HG02759 (cell line): ENCODE measurements around the gene PADI1.

Source experiments
- ATAC-seq: cut with Tn5 transposase; IDR thresholded peaks from one replicate; pipeline ENCODE4 v1.9.1; 2021; ENCODE audit warnings: mild to moderate bottlenecking, moderate library complexity; ENCODE audit not compliant: unreplicated experiment

PADI1 gene

GRCh38 chr1:17214876-17215544 is 10.1 kb downstream of the PADI1 start:
- ATAC-seq, result no peak

DNA sequence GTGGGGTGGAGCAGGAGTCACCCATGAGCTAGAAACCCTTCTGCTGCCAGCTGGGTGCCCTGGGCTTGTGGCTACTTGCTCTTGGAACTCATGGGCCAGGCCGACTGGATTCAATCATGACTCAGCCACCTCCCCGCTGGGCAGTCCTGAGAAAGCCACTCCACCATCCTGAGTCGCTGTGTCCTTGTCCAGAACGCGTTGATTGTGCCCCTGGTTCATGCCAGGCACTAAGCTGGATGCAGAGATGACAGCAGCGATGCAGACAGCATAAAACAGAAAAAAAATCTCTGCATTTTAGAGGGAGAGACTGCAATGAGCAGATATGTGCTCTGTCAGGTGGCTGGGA is 10.6 kb downstream of the PADI1 start:
- ATAC-seq, result no peak

GRCh38 chr1:17216078-17216477 is 11.2 kb downstream of the PADI1 start:
- ATAC-seq, result no peak

DNA sequence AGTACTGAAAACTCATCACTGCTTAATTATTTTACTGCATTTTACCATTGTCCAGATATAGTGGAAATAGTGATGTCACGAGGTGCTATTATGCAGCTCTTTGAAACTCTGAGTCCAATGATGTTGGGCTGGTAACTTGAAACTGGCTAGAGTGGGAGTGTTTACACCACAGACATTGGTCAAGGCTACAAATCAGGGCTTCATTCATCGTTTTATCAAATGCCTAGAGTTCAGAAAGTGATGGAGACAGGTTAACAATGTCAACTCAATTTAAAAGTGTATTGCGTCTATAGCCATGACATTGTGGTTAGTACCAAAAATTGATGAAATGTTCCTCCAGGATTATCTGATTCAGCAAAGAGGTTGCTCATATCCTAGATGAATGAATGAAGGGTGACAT is 12.7 kb downstream of the PADI1 start:
- no peak for ATAC-seq

DNA sequence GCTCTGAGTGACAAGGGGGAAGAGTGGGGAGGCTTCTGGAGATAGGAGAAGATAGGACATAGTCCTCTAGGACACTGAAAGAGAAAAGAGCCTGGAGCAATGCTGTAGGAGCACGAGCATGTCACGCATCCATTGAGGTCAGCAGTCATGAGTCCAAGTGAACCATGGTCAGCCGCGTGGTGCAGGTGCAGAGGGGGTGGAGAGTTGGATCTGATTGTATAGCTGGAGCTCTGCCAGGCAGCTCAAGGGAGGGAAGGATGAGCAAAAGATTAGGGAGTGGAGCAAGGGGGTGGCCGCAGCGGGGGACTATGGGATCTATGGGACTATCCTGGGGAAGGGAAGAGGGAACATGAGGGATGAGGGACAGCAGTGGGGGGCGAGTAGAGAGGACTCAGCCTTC is 14.0 kb downstream of the PADI1 start:
- no peak for ATAC-seq

- ATAC-seq, result no peak
Observed at GRCh38 chr1:17220287-17220686, 15.4 kb downstream of the PADI1 start.

- ATAC-seq, result no peak
Observed at GRCh38 chr1:17222557-17222956, 17.6 kb downstream of the PADI1 start.

GRCh38 chr1:17224434-17224833 is 19.5 kb downstream of the PADI1 start:
- no peak for ATAC-seq

GRCh38 chr1:17225140-17225539 is 20.2 kb downstream of the PADI1 start:
- no peak for ATAC-seq

- ATAC-seq, result no peak
Observed at GRCh38 chr1:17227358-17227915, 22.5 kb downstream of the PADI1 start.

DNA sequence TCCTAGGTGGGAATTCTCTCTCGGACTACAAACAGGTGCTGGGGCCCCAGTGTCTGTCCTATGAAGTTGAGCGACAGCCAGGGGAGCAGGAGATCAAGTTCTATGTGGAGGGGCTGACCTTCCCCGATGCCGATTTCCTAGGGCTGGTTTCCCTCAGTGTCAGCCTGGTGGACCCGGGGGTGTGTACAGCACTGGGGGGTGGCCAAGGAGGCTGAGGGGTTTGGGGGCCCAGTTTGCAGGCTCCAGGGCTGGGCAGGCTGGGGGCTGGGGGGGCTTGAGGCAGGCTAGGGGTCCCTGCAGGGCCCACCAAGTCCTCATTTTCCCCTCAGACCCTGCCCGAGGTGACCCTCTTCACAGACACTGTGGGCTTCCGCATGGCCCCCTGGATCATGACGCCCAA is 23.7 kb downstream of the PADI1 start:
- no peak for ATAC-seq

DNA sequence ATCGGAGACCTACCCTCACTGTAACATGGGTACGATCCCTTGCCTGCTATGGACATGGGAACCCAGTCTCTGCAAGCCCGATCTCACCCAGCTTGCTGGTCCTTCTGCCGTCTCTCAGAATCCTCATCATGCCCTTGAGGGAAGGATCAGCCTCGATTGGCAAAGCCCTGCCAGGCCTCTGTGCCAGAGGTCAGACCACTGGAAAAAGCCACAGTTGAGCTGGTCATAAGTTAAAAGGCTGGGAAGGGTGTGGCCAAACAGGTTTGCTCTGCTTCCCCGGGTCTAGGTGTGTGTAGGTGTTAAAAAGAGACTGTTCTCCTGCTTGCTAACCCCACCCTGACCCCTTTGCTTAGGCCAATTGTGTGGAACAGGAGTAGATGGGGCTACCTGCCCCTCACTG is 24.5 kb downstream of the PADI1 start:
- no peak for ATAC-seq

GRCh38 chr1:17230106-17230505 is 25.2 kb downstream of the PADI1 start:
- no peak for ATAC-seq

- no peak for ATAC-seq
Observed at GRCh38 chr1:17230671-17231310, 25.9 kb downstream of the PADI1 start.

- ATAC-seq, result no peak
Observed at GRCh38 chr1:17232759-17233661, 28.1 kb downstream of the PADI1 start.

GRCh38 chr1:17233675-17234320 is 28.9 kb downstream of the PADI1 start:
- ATAC-seq, result no peak

DNA sequence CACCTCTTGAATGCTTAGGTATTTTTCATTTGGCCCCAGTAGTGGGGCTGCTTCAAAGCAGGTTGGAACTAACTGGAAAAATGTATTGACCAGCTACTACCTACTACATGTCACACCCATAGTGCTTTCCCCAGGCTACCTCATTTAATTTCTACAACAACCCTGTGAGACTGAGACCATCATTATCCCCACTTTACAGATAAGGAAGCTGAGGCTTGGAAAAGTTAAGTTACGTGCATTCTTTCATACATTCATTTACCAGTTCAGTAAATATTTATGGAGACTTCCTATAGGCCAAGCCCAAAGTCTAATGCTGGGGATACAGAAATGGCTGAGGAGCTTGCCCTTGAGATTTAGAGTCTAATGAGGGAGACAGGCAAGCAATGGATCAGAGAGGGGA is 29.5 kb downstream of the PADI1 start:
- no peak for ATAC-seq

DNA sequence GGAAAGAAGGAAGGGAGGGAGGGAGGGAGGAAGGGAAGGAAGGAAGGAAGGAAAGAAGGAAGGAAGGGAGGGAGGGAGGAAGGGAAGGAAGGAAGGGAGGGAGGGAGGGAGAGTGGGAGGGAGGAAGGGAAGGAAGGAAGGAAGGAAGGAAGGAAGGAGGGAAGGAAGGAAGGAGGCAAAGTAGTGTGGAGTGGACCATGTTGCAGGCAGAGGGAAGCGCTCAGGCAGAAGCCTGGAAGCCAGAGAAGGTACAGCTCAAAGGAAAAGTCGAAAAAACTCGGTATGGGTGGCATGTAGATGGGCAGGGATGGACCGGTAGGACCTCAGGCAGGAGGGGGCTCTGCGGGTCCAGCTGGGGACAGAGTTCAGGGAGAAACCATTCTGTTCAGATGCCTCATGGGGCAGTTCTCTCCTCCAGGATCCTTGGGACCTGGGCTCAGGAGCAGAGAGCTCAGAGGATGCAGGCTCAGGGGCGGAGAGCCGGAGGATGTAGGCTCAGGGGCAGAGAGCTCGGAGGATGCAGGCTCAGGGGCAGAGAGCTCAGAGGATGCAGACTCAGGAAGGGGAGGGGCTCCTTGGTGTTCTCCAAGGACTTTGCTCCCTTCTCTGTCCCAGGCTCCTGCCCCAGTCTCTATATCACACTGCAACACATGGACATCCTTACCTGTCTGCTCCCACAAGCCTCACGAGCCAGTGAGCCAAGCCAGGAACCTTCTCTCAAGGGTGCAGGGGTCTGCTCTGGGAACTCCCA is 30.4 kb downstream of the PADI1 start:
- no peak for ATAC-seq

DNA sequence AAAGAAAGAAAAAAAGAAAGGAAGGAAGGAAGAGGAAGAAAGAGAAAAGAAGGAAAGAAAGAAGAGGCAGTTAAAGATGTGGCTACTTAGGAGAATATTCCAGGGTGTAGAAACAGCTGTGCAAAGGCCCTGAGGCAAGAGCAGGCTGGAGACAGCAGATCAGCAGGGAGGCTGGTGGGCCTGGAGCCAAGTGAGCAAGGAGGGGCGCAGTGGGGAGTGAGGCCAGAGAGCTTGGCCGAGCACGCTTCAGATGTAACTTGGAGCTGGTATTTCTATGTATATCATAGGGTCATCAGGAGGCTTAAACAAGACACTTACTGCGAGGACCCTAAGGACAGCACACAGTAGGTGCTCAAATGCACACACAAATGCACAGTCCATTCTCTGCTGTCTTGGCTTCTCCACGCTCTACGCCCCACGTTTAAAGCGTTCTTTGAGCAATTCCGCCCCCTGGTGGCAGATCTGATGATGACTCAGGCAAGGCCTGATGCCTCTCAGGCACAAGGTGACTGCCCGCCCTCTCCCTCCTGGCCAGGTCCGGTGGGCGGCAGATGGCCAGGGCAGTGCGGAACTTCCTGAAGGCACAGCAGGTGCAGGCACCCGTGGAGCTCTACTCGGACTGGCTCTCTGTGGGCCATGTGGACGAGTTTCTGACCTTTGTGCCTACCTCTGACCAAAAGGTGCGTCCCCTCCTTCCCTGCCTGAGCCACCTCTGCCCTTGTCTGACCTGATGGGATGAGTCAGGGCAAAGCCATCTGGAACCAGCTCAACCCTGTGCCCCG is 32.0 kb downstream of the PADI1 start:
- no peak for ATAC-seq

DNA sequence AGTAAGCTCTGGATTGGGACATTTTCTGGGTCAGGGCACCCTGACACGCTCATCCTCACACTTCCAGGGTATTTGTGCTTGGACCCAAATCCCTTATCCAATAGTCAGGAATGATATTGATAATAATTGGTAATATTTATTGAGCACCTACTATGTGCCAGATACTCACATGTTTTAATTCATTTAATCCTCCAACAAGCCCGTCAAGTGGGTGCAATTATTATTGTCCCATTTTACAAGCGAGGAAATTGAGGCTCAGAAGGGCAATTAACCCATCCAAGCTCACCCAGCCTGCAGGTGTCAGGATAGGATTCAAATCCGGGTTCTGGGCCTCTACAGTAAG is 32.6 kb downstream of the PADI1 start:
- no peak for ATAC-seq
